Esophagus squamous epithelium (tissue), 4 donors: ENCODE measurements around the gene SRRM2.

Experiments used
- POLR2A ChIP-seq, 4 donors: fragments of 450-650 bp; IDR thresholded peaks; one replicate each; pipeline ENCODE4 v1.6.1; 2017; ENCODE audit warnings: antibody characterized with exemption in 4 of 4, mild to moderate bottlenecking in 4 of 4, moderate library complexity in 3 of 4
- TF ChIP-seq, protein P1 (sequence below), 6 experiments: fragments of 450-650 bp in 4 of 6; fragments of 200-600 bp in 2 of 6; sonication (generic) in 2 of 6; IDR thresholded peaks; one replicate each; pipeline ENCODE4 v1.5.1; 2016 to 2019; ENCODE audit warnings: antibody characterized with exemption in 6 of 6, mild to moderate bottlenecking in 4 of 6, moderate library complexity in 4 of 6

DNA sequence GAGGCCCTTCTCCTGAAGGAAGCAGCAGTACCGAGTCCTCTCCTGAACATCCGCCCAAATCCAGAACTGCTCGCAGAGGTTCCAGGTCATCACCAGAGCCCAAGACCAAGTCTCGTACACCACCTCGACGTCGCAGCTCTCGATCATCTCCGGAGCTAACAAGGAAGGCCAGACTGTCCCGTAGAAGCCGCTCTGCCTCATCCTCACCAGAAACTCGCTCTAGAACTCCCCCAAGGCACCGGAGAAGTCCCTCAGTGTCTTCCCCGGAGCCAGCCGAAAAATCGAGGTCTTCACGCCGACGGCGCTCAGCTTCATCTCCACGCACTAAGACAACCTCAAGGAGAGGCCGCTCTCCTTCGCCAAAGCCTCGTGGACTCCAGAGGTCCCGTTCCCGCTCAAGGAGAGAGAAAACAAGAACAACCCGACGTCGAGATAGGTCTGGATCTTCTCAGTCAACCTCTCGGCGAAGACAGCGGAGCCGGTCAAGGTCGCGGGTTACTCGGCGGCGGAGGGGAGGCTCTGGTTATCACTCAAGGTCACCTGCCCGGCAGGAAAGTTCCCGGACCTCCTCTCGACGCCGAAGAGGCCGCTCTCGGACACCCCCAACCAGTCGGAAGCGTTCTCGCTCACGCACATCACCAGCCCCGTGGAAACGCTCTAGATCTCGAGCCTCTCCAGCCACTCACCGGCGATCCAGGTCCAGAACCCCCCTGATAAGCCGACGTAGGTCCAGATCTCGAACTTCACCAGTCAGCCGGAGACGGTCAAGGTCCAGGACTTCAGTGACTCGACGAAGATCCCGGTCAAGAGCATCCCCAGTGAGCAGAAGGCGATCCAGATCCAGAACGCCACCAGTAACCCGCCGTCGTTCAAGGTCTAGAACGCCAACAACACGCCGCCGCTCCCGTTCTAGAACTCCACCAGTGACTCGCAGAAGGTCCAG lies 13.3 kb downstream of the SRRM2 start:
- TF ChIP-seq, protein P1, sequence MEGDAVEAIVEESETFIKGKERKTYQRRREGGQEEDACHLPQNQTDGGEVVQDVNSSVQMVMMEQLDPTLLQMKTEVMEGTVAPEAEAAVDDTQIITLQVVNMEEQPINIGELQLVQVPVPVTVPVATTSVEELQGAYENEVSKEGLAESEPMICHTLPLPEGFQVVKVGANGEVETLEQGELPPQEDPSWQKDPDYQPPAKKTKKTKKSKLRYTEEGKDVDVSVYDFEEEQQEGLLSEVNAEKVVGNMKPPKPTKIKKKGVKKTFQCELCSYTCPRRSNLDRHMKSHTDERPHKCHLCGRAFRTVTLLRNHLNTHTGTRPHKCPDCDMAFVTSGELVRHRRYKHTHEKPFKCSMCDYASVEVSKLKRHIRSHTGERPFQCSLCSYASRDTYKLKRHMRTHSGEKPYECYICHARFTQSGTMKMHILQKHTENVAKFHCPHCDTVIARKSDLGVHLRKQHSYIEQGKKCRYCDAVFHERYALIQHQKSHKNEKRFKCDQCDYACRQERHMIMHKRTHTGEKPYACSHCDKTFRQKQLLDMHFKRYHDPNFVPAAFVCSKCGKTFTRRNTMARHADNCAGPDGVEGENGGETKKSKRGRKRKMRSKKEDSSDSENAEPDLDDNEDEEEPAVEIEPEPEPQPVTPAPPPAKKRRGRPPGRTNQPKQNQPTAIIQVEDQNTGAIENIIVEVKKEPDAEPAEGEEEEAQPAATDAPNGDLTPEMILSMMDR (IDR thresholded peaks at IDR 0.05), result no peak
- no peak for TF ChIP-seq POLR2A (IDR thresholded peaks at IDR 0.05)
